8988T (cell line): ENCODE measurements around the gene ABHD16A.
A peak's percentile ranks its signal among the peaks of the same experiment; 100 is the strongest.

Experiments
- DNase-seq: peaks from one replicate; pipeline ENCODE4 v3.0.0; 2011

Gene ABHD16A

GRCh38 chr6:31702819-31703716, at the start of gene ABHD16A:
Gene ABHD16A, minus strand, starts transcription at chr6:31703324. Its CDS starts 43 bp downstream, at chr6:31703281.
- DNase-seq: peak; percentile 95

GRCh38 chr6:31752739-31753319, 49.7 kb upstream of the ABHD16A start:
- no peak for DNase-seq

DNA sequence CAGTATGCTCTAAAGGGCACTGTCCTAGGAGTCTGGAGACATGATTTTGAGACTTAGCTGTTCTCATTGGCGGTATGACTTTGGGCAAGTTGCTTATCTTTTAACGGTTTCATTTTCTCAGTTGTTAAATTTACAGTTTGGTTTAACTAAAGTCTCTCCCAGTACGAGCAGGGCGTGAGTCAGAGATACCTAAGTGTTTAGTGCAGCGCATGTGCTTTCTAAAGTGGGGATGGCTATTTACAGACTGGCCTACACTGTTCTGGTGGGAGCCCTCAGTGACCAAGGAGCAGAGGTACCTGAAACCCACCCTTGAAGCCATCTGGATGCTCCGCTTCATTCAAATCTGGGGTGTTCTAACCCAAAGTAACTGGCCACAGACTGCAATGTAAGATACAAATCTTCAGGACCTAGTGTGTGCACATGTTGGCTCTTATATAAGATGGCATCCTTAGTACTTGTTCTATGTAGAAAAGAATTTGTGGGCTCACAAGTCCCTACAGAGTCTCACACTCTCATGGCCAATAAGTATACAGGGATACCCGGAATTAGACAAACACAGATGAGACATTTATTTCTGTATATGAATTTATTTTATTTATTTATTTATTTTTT, 47.4 kb upstream of the ABHD16A start:
- no peak for DNase-seq

GRCh38 chr6:31749301-31750036, 46.3 kb upstream of the ABHD16A start:
- DNase-seq: no peak

GRCh38 chr6:31744422-31744821, 41.3 kb upstream of the ABHD16A start:
- DNase-seq: no peak

- DNase-seq: no peak
Measured at GRCh38 chr6:31742894-31743293, 39.8 kb upstream of the ABHD16A start.

GRCh38 chr6:31741815-31742214, 38.7 kb upstream of the ABHD16A start:
- DNase-seq: no peak

- no peak for DNase-seq
Measured at GRCh38 chr6:31740397-31741223, 37.5 kb upstream of the ABHD16A start.

GRCh38 chr6:31739639-31740396, 36.7 kb upstream of the ABHD16A start, which contains the start of gene MSH5:
Gene MSH5, plus strand, starts transcription at chr6:31740005. Its CDS starts 462 bp downstream, at chr6:31740467.
- peak; percentile 91 for DNase-seq

DNA sequence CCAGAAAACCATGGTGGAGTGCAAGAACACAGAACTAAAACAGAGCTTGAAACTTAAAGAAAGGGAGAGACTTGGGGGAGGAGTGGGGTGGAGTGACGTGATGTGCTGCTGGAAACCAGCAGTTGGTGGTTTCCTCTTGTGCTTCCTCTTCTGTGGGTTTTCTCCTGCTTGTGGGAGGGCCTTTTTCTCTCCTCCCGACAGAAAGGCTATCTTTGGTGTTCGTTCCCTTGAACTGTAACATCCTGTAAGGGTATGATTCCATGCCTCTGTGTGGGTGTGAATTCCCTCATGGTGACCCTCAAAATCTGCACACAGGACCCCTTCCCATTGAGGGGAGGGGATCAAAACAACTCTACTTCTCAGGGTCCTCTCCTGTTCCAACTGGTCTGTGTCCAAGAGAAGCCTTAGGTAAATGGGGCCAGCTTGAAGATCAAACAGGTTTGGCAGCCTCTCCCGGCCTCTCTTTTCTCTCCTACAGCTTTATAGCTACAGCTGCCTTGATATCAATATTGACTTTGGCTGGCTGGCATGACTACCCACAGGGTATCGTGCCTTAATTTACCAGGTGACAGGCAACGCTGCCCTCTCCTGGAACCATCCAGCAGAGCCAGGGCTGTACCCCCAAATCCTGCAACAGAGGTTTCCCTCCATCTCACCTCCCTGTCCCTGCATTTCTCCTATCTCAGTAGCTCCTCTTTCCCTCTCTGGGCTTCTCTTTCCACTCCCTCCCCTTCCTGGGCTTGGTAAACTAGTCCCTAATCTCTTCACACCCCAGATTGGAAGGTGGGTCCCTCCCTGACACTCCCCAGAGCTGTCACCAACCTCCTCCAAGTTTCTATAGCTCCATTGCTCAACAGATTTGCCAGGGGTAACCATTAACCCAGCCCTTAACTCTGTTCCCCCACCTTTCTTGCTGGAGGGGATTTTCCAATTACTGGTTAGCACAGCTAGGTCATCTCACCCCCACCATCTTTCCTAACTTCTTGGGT, 35.2 kb upstream of the ABHD16A start:
- no peak for DNase-seq

DNA sequence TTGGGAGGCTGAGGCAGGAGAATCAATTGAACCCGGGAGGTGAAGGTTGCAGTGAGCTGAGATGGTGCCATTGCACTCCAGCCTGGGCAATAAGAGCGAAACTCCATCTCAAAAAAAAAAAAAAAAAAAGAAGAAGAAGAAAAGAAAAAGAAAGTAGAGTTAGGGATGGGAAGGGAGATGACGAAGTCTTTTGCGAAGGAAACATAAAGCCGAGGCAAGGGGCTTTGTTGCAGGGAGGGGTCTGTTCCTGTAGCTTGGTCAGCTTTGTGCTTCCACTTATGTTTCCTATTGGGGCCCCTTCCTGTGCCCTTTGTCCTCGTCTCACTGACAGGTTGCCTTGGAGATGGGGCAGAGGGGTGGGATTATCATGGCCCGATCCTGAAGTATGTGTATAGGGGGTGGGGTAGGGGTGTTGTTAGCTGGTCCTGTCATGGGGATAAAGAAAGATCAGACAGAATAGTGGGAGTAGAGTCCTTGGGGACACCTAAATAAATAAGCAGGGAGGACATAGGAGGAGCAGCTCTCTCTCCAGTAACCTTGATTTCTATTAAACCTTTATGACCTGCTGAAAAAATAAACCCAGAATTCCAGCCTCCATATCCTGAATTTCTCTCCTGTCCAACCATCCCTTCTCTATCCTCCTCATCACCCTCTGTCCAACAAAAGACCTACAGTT, 34.3 kb upstream of the ABHD16A start:
- no peak for DNase-seq

- DNase-seq: no peak
Measured at GRCh38 chr6:31736768-31737314, 33.7 kb upstream of the ABHD16A start.

DNA sequence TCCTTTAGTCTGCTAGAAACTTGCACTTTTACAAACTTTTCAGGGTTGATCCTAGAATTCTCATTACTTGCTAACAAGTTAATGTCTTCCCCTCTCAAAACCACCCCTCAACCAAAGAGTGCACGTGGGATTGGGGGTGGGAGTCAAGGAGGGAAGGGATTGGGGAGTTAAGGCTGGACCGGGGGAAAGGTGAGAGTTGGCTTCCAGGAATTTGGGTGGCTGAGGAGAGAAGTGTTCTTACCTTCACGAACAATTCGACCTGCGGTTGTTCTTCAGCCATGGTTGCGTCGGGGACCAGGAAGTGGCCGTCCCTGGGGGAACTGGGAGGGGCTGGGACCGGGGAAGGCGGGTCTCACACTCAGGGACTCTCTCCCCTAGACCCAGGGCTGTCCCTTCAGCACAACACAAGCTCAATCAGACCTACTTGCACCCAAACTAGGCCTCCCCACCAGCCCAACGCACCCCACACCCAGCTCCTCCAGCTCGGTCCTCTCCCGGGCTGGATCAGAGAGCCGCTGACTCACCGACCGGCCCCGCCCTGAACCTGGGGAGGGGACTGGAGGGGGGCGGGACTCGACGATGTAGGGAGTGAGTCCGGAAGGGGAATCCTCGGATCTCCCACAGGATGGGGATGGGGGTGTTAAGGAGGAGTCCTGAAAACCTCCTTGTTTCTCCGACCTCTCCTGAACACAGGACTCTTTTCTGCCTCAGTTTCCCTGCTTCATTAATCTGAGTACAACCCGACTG, 33.1 kb upstream of the ABHD16A start, which contains the start of gene CLIC1:
CLIC1 (minus strand) TSS at position 510 of the 747 bp plus-strand sequence; CDS start at position 280, 230 bp downstream.
- peak; percentile 88 for DNase-seq

GRCh38 chr6:31734821-31735406, 31.8 kb upstream of the ABHD16A start:
- peak; percentile 82 for DNase-seq

DNA sequence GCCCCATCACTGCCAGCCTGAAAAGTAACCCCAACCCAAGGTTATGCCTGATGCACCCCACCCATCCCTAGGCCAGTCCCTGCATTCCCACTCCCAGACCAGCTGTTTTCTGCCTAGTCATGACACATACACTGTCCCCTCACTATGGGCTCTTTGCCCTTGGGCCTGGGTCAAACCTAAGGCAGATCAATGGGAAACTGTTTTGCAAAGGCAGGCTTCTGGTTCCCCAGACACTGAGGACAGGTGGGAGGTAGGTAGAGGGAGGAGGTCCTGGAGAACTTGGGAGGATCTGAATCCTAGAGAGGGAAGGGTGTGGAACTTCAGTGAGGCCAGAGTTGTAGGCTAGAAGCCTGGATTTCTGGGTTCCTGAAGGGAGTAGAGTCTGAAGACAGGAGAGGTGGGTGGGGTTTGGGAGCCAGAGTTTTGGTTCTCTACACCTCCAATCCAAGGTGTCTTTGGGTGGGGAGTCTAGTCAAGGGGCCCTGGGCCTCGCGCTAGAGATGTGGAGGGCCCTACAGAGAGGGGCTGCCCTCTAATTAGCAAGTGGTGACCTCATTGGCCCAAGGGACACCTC, 31.2 kb upstream of the ABHD16A start:
- DNase-seq: no peak

DNA sequence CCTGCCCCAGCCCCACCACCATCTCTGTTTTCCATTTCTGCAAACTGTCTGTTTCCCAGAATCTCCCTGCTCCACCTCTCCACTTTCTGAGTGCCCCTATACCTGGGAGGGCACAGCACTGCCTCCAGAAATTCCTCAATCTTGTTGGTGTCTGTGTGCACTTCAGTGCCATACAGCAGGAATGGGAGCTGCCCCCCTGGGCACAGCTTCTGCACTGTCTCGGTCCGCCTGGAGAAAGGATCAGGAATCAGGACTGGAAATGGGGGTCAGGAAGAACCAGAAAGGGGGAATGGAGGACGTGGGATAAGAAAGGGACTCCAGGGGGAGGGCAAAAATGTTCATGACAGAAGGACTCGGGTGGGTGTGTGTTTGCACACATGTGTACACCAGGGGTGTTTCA, 30.6 kb upstream of the ABHD16A start:
- DNase-seq: no peak

GRCh38 chr6:31732029-31732428, 28.9 kb upstream of the ABHD16A start:
- no peak for DNase-seq
